Ovary (tissue), 9 donors: Measurements from ENCODE around the gene CXADR. TPM values are rescaled to one million over a fixed set of nuclear protein-coding genes. Genes with fewer than 3 reads are reported as not detected.

Experiments used
- DNase-seq, 5 donors: peaks; one replicate each; pipeline ENCODE4 v3.0.0-alpha.2; 2019 to 2020
- H3K27ac ChIP-seq, 2 donors: fragments of 200-600 bp; one replicate each; pipeline versions ENCODE4 v1.5.1 to v1.8.0; 2019 to 2022
- H3K27me3 ChIP-seq: fragments of 200-600 bp; one replicate; pipeline ENCODE4 v1.8.0; 2022
- H3K36me3 ChIP-seq: fragments of 200-600 bp; sonication (generic); one replicate; pipeline ENCODE4 v1.5.1; 2019
- H3K4me1 ChIP-seq: one replicate; pipeline ENCODE4 v1.8.1; 2013; ENCODE audit warnings: mild to moderate bottlenecking, moderate library complexity; ENCODE audit not compliant: insufficient read depth
- H3K4me3 ChIP-seq: fragments of 200-600 bp; sonication (generic); one replicate; pipeline ENCODE4 v1.5.1; 2017
- H3K9me3 ChIP-seq, 2 donors: fragments of 200-600 bp in 1 of 2; sonication (generic) in 1 of 2; one replicate each; pipeline versions ENCODE4 v1.5.1 to v1.8.1; 2013 to 2019; ENCODE audit warnings: mild to moderate bottlenecking in 1 of 2, moderate library complexity in 1 of 2
- CTCF ChIP-seq, 3 donors: fragments of 450-650 bp in 2 of 3; fragments of 200-600 bp in 1 of 3; IDR thresholded peaks; one replicate each; pipeline versions ENCODE4 v1.5.1 to v1.8.0; 2016 to 2022; ENCODE audit warnings: antibody characterized with exemption in 3 of 3, mild to moderate bottlenecking in 1 of 3
- EP300 ChIP-seq: sonication (generic); formaldehyde crosslinking; IDR thresholded peaks from one replicate; pipeline ENCODE4 v1.6.1; 2017; ENCODE audit warnings: antibody characterized with exemption
- POLR2A ChIP-seq: fragments of 450-650 bp; IDR thresholded peaks from one replicate; pipeline ENCODE4 v1.6.1; 2017; ENCODE audit warnings: antibody characterized with exemption, mild to moderate bottlenecking, moderate library complexity
- WGBS, 3 donors: extraction: QIAGEN DNeasy Blood & Tissue Kit in 1 of 3; methylation state at CpG; one replicate each; pipeline versions ENCODE4 v1.1.5 to v1.1.7; 2013 to 2017; 5-methylcytosine and 5-hydroxymethylcytosine counted together
- intact Hi-C, 4 donors: fragments of 100-400 bp; cut with DNase I; formaldehyde crosslinking; loops; one replicate each; pipeline versions ENCODE4 v1.11.0 to v1.15.1; 2022 to 2023
- polyA plus RNA-seq, 2 donors: library from polyadenylated mRNA; stranded (reverse); fragments of 200-250 nt in 1 of 2; fragments of 350-450 nt in 1 of 2; fragmentation: Illumina TruSeq in 1 of 2; extraction: RNeasy Lipid Tissue Mini Kit (QIAGEN cat#74804) in 1 of 2; gene quantifications; one replicate each; pipeline ENCODE4 v1.2.3, GENCODE V29; 2013 to 2014
- total RNA-seq, 7 donors: library from RNA; depleted of rRNA in 2 of 7; stranded (reverse); fragments of >200 nt in 2 of 7; fragmentation: NEBNext Ultra II Directional in 3 of 7; extraction: Animal tissue kit (Norgen Biotek cat#: 25700) in 3 of 7; gene quantifications; one replicate each; pipeline versions ENCODE4 v1.1.0 to v1.2.4, GENCODE V29; 2016 to 2023
- donor health status: DM: no; HTN: no; CAD: no; lungs with moderate emphysema.
- donor health status: DM: no; HTN: no; CAD: no.
- donor health status: Bipolar disorder and iron deficiency.
- donor health status: DM: yes; HTN: yes; CAD: no.
- donor health status: DM: no; HTN: no; CAD: no.
- donor health status: DM: yes; HTN: yes; CAD: no.

CXADR gene
- total and polyA plus RNA-seq, 9 donors = 0.13 to 40.7 (median 1.4) TPM

GRCh38 chr21:17590430-17590829 is 77.6 kb downstream of the CXADR start:
- intact Hi-C loops = no loop called here
- no peaks in the 10 kb centered on the region for H3K27me3 ChIP-seq
- no peak for DNase-seq
- H3K27ac ChIP-seq = no peak overlapping the region
- H3K4me3 ChIP-seq = no peak overlapping the region
- TF ChIP-seq POLR2A = no peak
- no peak for TF ChIP-seq CTCF (IDR thresholded peaks at IDR 0.05)
- TF ChIP-seq EP300 = no peak
- H3K36me3 ChIP-seq = no peaks in the 10 kb centered on the region
- no peaks in the 10 kb centered on the region for H3K4me1 ChIP-seq
- no peaks in the 10 kb centered on the region for H3K9me3 ChIP-seq
- 73 to 80% (median 76%) methylated on average over 4 of the region's 4 CpGs for WGBS, 3 donors

GRCh38 chr21:17597680-17598079 is 84.8 kb downstream of the CXADR start:
- no peak overlapping the region for H3K27ac ChIP-seq
- WGBS, 3 donors = 17 to 31% (median 20%) methylated on average over 1 of the region's 1 CpG
- no peaks in the 10 kb centered on the region for H3K36me3 ChIP-seq
- TF ChIP-seq EP300 = no peak
- no peak for TF ChIP-seq POLR2A
- no peak for TF ChIP-seq CTCF (IDR thresholded peaks at IDR 0.05)
- no peaks in the 10 kb centered on the region for H3K9me3 ChIP-seq
- DNase-seq = no peak
- intact Hi-C loops = no loop called here
- H3K27me3 ChIP-seq = no peaks in the 10 kb centered on the region
- H3K4me1 ChIP-seq = no peaks in the 10 kb centered on the region
- no peak overlapping the region for H3K4me3 ChIP-seq

GRCh38 chr21:17598437-17598836 is 85.6 kb downstream of the CXADR start:
- intact Hi-C loops = no loop called here
- DNase-seq = no peak
- Histone ChIP-seq H3K36me3 (no peaks in the 10 kb centered on the region), H3K4me3 (no peak overlapping the region), H3K9me3 (no peaks in the 10 kb centered on the region), H3K27ac (no peak overlapping the region), H3K4me1 (no peaks in the 10 kb centered on the region), H3K27me3 (no peaks in the 10 kb centered on the region)
- 93 to 97% (median 94%) methylated on average over 3 of the region's 3 CpGs for whole genome bisulfite sequencing, 3 donors
- TF ChIP-seq CTCF (IDR thresholded peaks at IDR 0.05) = no peak
- TF ChIP-seq POLR2A = no peak
- no peak for TF ChIP-seq EP300

- H3K27ac ChIP-seq = no peak overlapping the region
- no peaks in the 10 kb centered on the region for H3K9me3 ChIP-seq
- no peaks in the 10 kb centered on the region for H3K27me3 ChIP-seq
- TF ChIP-seq CTCF (IDR thresholded peaks at IDR 0.05) (no peak), EP300 (no peak)
- H3K4me1 ChIP-seq = no peaks in the 10 kb centered on the region
- no peak overlapping the region for H3K4me3 ChIP-seq
- 82 to 84% (median 84%) methylated on average over 3 of the region's 3 CpGs for WGBS, 3 donors
- no peaks in the 10 kb centered on the region for H3K36me3 ChIP-seq
- intact Hi-C loops = no loop called here
- no peak for DNase-seq
These were observed 90.0 kb downstream of the CXADR start for GRCh38 chr21:17602874-17603273.

GRCh38 chr21:17607684-17608083 is 94.8 kb downstream of the CXADR start:
- no peaks in the 10 kb centered on the region for H3K9me3 ChIP-seq
- intact Hi-C loops = no loop called here
- H3K36me3 ChIP-seq = no peaks in the 10 kb centered on the region
- peaks cover 3% of the 10 kb centered on the region for H3K4me1 ChIP-seq
- TF ChIP-seq CTCF (IDR thresholded peaks at IDR 0.05) = no peak
- TF ChIP-seq EP300 = no peak
- no peak for TF ChIP-seq POLR2A
- no peak overlapping the region for H3K27ac ChIP-seq
- no peaks in the 10 kb centered on the region for H3K27me3 ChIP-seq
- WGBS, 3 donors = 94 to 96% (median 96%) methylated on average over 2 of the region's 2 CpGs
- H3K4me3 ChIP-seq = no peak overlapping the region
- DNase-seq = no peak
